Hindlimb muscle (tissue), 1 donor: ENCODE results near the gene DOCK9. TPM values are rescaled to one million over a fixed set of nuclear protein-coding genes. Genes with fewer than 3 reads are reported as not detected.

Experiments
- DNase-seq: peaks from one replicate; pipeline ENCODE4 v3.0.0-alpha.2; 2013
- polyA plus RNA-seq: library from polyadenylated mRNA; unstranded; fragments of 120-200 nt; gene quantifications from one replicate; pipeline ENCODE4 v1.2.1, GENCODE V29; 2013; ENCODE audit not compliant: insufficient read length

Gene DOCK9
- polyA plus RNA-seq, 1 donor = 97.1 TPM

DNA sequence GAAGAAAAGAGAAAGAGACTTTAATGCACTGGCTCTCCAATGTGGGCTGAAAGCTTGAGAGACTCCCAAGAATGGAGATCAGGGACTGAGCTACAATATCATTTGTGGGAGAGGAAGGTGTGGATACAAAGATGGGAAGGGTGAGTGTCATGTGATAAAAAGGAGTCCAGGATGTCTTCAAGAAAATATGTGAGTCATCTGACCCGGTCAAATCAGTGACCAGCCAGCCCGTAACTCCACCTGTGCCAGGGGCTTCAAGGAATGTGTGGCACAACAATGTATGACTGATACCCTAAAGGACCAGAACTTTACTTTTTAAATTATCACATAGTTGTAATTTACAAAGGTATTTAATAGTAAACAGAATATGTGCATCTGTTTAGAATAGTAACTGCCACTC, 97.2 kb downstream of the DOCK9 start:
- DNase-seq = no peak

DNA sequence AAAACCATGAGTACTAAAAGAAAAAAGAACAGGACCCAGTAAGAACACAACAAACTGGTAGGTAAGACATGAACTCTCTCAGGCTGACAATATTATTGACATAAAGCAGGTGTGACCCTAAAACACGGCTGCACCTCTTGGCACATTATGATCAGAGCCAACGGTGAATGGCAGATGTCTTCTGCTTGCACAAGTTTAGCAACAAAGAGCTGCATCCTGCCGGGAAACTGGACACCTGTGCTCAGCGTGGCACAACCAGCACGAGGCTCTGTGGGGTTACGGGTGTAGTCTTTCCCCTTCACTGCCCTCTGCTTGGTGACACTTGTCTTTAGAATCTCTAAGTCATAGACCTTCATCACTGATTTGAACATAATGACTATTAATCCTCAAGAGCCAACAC, 97.9 kb downstream of the DOCK9 start:
- DNase-seq = no peak

DNA sequence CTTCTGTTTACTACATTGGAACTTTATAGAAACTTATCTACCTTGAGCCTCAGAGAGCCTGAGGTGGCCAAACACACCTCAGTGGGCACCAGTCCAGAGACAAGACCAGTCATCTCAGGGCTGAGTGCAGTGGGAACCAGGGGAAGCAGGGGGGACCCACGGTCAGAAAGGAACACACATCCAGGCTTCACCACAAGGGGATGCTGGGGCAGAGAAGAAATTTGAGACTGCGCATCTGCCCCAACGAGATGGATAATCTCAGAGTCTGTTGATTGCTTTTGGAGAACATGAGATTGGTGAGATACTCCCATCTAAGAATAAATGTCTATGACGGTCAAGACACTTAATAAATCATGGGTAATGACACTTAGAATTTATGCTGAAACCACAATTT, 98.7 kb downstream of the DOCK9 start:
- DNase-seq = no peak

DNA sequence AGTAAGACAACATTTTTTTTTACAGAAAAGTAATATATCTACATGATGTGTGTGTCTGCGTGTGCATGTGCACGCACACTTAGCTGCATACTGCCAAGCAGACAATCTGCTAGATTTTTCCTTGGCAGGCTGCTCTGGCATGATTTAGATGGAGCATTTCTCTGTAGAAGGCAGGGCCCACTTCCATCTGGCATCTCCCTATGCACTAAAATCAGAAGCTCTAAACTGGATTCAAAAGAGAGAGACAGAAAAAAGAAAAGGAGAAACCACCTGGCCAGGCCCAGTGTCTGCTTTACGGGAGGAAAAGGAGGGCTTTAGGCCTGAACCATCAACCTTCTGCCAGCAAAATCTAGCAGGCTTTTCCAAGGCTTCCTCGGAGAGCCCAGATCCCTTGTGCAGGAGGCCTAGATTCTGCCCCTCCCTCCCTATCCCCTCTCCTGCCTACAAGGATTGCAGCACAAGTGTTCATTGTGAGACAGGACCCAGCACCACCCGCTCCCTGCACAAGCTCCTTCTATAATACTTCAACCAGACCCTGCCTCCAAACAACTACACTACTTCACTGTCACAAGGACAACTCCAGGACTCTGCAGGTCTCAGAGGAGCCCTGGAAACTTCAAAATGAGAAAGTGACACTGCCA, 99.3 kb downstream of the DOCK9 start:
- peak; percentile 66 for DNase-seq

DNA sequence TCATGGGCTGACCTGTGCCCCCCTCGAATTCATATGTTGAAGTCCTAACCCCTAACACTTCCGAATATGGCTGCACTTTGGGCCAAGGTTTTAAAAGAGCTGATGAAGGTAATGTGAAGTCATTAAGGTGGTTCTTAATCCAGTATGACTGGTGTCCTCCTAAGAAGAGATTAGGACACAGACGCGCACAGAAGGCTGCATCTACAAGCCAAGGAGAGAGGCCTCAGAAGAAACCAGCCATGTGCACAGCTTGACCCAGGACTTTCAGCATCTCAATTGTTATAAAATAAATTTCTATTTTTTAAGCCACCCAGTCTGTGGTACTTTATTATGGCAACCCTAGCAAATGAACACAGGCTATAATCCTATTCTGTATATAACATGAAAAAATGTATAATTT, 99.9 kb downstream of the DOCK9 start:
- no peak for DNase-seq

DNA sequence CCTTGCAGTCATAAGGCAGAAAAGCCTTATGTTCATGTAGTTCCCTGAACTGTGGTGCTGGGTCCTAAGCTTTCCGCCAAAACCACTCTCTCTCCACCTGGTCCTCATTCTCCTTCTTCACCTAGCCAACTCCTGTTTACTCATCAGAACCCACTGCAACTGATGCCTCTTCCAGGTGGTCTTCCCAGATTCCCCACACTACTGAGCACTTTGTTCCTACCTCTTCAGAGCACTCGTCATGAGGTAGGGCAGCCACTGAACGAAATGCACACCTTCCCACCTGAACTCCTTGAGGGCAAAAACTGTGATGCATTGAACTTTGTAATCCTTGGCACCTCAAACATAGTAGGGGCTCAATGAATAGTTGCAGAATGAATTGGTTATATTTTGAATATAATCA, 100.4 kb downstream of the DOCK9 start:
- DNase-seq = no peak

DNA sequence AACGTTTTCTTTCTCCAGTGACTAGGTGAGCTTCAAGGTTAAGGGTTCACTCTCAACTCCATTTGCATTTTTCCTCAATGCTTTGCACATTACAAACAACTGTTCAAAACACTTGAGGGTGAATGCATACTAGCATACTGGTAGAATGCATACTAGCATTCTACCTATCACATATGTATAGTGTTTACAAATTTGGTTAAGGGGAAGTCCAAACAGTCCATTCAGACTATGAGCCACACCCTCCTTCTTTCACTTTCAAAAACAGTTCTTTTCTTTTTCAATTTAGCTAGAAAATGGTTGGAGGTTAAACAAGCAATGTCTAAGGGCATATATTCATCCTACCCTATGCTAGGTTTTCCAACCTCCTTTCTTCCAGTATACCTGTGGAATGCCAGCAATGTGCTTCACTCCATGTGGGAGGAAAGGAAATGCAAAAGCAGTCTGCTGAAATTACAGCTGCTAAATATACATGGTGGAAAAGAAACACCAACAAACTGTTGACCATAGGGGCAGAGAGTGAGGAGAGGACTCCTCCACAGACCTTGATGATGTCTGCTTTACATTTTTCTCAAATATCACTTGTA, 102.6 kb downstream of the DOCK9 start:
- DNase-seq = no peak

DNA sequence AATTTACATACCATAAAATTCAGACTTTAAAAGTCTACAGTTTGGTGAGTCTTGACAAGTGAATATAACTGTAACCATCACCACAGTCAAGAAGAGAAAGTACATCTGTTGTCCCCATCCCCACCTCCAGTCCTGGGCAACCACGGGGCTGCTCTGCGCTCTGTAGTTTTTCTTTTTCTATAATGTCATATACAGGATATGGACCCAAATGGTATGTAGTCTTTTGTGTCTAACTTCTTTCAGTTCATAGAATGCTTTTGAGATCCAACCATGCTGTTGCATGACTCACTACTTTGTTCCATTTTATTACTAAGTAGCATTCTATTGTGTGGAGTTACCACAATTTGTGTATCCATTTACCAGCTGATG, 103.9 kb downstream of the DOCK9 start:
- DNase-seq = no peak

DNA sequence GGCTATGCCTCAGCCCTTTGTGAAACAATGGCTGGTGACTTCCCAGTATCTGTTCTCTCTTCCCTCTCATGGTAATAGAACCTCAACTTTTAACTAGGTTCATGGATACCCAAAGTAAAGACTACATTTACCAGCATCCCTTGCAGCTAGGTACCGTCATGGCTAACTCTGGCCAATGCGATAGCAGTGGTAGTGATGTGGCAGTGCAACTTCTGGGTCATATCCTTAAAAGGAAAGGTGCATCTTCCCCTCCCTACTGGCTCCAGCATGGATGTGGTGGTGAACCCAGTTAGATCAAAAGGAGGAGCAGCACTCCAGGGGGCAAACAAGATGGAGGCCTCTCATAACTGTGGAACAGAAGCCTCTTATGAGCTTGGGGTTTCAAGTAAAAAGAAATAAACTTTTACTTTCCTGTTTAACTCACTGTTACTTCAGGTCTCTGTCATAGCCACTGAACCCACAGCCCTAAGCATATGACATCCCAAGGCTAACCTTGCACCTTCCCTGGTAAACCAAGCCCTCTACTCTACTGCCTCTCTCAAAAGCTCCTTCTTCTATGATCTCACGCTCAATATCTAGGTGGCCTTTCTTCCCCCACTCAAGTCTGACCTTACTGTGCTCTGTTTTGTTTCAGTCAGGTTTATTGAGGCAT, 104.4 kb downstream of the DOCK9 start:
- no peak for DNase-seq

DNA sequence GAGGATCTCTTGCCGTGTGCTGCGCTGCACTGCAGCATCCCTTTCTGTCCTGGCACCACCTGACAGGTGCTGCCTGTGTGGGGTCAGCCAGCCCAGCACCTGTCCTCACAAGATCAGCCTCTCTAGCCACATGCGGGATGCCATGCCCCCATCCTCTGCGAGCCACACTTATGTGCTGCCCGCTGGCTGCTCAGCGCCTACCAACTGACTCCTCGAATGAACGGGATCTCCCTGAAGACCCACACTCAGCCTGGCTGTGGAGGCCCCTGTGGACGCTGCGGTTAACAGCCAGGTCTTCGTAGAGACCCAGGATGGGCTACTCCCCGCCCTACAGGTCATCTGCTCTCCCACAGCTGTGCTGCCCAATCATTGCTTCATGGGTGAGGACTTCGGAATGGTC, 106.1 kb downstream of the DOCK9 start:
- DNase-seq = no peak

DNA sequence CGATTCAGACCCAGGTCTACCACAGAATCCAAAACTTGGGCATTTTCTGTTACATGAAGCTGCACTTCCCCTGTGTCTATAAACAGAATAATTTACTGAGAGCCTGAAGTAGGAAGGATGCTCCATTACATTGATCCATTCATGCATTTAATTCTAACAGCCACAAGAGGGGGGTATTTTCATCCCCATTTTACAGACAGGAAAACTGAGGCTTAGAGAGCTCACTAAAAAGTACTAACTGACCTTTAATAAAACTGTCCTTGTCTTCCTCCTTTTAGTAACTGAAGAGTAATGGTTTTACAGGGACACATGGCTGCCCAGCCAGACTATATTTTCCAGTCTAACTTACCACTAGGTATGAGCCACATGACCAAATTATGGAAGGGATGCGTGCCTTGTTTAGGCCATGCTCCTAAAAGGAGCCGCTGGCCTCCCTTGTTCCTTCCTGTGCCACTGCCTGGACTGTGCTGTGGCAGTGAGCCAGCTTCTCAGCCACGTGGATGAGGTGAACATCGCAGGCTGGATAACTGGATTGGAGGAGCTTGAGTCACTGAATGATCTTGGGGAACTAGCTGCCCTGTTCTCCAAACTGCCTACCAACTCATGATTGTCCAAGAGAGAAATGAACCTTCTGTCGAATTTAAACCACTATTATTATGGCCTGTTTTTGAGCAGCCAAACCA, 108.3 kb downstream of the DOCK9 start:
- DNase-seq = no peak

DNA sequence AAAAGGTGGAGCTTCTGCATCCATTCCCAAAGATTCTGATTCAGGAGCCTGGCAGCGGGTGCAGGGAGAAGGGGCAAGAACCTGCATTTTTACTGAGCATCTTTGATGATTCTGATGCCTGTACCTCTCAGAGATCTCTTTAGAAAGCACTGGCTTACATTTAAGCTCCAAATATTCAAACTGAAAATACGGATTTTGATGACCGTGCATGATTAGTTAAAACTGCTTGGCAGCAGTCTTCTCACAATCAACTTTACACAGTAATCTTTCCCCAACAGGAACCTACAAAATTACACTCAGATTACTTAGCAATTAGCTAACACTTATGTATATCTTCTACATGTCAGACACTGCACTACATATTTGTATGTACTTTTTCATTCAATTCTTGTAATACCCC, 108.9 kb downstream of the DOCK9 start:
- DNase-seq = no peak

DNA sequence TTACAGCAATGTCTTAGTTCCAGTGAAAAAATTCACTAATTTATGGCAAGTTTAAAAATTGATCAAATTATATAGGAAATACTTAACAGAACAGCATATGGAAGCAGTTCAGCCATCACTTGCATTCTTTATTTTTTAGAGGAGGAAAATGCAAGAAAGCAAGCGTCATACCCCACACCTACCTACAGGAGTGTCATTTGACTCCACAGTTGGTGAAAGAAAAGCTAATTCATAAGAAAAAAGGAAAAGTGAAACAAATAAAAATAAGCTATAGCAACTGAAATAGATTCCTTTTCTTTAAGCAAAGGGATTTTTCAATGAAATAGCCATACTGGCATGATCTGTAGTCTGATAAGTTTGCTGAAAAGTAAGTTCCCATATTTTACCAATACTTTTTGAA, 111.0 kb downstream of the DOCK9 start:
- DNase-seq = no peak

DNA sequence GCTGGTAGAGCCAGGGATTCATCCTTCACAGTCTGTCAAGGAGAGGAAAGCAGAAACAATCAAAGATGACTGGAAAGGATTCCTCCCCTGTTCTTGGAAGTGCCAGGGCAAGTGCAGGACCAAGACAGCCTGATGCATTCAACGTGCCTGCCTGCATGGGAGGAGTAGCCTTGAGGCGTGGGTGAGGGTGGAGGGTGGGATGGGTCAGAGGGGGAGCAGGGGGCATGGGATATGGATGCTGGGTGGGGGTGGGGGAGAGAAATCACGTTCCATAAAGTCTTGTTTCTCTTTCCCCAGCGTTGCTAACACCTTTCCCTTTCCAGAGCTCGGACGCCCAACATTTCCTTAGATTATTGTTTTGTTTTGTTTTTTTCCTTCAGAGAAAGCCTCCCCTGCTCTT, 117.4 kb downstream of the DOCK9 start:
- no peak for DNase-seq

DNA sequence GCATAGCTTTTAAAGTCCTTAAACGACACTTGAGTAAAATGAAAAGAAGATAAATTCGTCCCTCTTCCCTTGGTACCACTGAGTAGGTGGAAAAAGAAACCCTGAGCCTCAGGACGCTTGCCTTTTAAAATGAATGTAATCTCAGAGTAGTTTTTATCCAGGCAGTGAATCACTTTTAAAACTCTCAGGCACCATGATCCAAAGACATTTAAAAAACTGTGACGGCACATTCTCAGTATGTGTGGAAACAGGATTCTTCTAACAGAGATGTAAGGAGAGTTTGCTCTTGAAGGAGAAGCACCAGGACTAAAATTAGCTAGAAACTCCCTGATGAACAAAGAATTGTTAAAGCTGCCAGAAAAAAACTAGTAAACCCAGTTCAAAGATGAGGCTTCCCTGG, 119.7 kb downstream of the DOCK9 start:
- no peak for DNase-seq

DNA sequence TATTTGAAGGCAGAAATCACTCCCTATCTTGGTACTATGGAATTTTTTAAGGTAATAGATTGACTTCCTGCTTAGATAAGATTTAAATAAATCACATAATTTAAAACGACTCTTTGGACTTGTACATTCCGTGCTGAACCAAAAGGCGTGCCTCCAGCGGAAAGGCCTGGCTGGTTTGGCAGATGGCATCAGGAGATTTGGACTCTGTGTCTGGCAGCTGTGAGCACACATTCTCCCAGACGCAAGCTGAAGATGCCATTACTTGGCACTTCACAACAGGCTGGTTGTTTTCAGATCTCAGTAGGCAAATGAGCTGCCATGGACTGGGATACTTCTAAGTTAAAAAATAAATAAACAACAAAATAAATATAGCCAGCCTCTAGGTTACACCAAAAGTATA, 120.9 kb downstream of the DOCK9 start:
- DNase-seq = no peak

DNA sequence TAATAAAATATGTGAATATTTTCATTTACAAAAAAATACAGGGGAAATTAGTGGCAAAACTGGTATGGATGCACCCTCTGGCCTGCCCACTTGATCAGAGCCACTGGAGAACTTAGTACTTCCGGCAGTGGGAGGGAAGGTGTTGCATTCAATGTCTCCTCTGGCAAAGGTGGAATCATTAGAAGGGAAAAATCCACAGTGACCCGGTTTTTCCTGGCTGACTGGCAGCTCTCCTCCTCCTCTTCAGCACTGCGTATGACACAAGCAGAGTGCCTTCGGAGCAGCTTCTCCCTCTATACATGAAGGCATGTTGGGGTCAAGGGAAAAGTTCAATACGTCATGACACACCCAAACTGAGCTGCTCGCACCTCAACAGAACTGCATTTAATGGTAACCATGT, 123.4 kb downstream of the DOCK9 start:
- DNase-seq = no peak

DNA sequence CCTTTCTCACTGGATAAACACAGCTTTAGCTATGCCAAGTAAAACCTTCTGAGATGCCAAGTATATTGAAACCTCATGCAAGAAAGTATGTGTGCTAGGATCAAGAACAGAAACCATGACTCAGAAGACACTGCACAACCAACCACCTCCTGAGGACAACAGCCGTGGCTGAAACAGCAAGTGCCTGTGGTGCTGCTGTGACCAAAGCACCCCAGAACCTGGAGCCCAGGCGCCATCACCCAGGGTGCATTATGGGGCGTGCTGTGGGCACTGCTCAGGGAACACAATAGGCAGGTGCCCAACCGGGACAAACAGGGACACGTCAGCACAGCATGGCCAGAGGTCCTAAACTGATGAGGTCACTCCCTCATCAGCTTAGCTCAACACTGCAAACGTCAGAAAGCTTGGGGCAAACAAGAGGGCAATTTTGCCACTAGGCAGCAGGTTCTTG, 124.1 kb downstream of the DOCK9 start:
- DNase-seq = no peak

DNA sequence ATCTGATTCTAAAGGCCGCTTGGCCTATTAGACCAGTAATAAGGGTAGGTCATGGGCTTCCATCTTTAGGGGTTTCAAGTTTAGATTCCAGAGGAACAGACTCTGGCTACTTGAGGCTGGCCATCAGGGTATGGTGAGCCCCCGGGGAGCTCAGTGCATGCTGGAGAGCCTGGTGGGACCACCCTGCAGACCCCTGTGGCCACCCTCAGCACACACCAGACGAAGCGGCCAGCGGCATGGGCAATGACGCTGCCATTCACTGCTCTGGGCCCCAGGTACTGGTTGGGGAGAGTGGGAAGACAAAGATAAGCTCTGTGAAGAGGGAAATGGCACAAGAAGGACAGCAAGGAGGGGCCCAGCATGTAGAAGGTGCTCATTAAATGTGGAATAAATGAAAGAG, 126.6 kb downstream of the DOCK9 start:
- DNase-seq = no peak

DNA sequence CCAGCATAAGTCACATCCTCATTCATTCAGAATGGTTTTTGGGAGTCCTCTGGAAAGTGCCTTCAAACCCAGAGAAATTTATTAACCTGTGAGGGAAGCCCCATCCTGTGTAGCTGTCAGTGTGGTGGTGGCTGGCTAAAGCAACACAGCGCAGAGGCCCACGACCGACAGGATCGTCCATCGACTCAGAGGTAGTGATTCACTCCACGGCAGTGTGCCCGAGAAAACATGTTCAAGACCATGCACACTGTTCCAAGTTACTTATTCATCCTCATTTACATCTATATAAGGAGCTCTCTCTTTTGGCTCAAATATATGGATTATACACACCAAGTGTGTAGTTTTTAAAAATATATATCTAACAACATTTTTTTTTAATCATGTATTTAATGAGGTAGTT, 129.1 kb downstream of the DOCK9 start:
- DNase-seq = no peak

DNA sequence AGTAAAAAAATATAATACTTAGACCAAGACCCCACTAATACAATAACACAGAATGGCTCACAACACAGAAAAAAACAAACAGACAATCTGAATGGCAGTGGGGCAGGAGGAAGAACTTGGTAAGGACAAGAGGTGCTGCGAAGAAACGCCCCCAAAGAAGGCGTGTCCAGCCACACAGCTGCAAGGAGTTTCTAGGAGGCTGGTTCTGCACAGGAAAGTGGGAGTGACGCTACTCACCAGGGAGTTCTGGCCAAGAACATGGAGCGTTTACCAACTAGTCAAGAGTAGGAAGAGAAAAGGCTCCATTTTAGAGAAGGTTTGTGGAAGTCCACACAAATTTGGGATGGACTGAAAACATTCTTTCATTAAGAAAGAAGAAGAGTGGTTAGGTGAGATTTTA, 130.1 kb downstream of the DOCK9 start:
- no peak for DNase-seq

DNA sequence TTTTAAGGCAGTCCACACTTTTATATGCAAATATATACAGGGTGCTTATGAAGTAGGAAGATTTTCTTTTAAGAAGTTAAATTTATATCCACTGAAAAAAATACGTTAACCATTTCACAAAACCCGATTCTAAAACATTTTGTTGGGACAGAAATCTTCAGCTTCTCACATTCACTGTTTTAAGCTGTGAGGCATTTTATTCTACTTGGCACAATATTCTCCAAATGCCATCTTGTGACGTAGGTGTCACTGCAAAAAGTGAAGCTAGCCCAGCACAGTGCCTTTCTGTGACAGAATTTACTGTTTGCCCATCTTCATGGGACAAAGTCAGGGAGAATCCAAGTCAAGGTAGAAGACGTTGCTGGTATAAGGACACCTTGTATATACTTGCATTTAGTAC, 130.9 kb downstream of the DOCK9 start:
- DNase-seq = no peak

DNA sequence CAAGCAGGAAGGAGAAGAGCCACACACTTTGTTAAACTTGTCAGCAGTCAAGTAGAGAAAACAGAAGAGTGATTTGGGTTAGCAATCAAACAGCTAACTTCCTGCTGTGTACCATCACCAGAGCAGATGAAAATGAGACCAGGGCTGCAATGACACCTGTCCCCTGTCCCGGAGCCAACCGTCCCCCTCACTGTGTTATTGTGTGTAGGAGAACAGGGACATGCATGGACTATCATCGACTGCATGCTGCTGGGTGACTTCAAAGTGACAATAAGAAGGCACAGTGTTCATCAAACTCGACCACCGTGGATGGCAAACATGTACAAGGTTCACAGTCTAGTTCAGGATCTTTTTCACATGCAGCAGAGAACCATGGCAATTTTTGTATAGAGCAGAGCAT, 131.3 kb downstream of the DOCK9 start:
- no peak for DNase-seq

DNA sequence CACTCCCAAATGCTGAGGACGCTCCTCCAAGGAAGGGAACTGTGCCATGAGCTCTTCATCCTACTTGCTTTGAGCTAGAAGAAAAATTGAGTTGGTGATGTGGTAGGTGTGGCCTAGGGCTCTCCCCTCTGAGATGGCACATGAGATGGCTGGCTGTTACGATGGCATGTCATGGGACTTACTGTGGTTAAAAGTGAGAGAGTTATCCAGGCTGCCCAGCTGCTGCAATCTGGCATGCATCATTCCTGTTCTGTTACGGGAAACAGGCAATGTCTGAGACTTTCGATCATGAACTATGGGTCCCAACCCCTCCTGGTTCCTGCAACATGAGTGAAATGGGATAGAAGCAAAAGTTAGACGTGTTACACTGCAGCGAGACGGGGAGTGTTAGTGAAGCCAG, 132.1 kb downstream of the DOCK9 start:
- DNase-seq = no peak
